Thyroid gland (tissue), 4 donors: ENCODE results near the gene CDH10. TPM values are rescaled to one million over a fixed set of nuclear protein-coding genes. Genes with fewer than 3 reads are reported as not detected.

ENCODE experiments used
- DNase-seq, 2 donors: peaks; one replicate each; pipeline ENCODE4 v3.0.0-alpha.2; 2019
- H3K27ac ChIP-seq, 3 donors: fragments of 200-600 bp; sonication (generic); 1 replicate in 2 of 3; 2 replicates in 1 of 3; pipeline ENCODE4 v1.5.1; 2016 to 2019; ENCODE audit warnings: mild to moderate bottlenecking in 1 of 3, moderate library complexity in 1 of 3
- H3K27me3 ChIP-seq: fragments of 200-600 bp; sonication (generic); one replicate; pipeline ENCODE4 v1.5.1; 2019
- H3K36me3 ChIP-seq, 2 donors: fragments of 200-600 bp; sonication (generic); one replicate each; pipeline ENCODE4 v1.5.1; 2016 to 2019
- H3K4me1 ChIP-seq, 2 donors: fragments of 200-600 bp; sonication (generic); one replicate each; pipeline ENCODE4 v1.5.1; 2017 to 2019
- H3K4me3 ChIP-seq, 3 donors: fragments of 200-600 bp; sonication (generic); replicated peaks in 1 of 3; 1 replicate in 2 of 3; 2 replicates in 1 of 3; pipeline ENCODE4 v1.5.1; 2016; ENCODE audit warnings: mild to moderate bottlenecking in 1 of 3
- H3K9me3 ChIP-seq: fragments of 200-600 bp; sonication (generic); one replicate; pipeline ENCODE4 v1.5.1; 2017
- POLR2A ChIP-seq, 2 donors: fragments of 450-650 bp; IDR thresholded peaks; one replicate each; pipeline ENCODE4 v1.6.1; 2017; ENCODE audit warnings: antibody characterized with exemption in 2 of 2, mild to moderate bottlenecking in 2 of 2, moderate library complexity in 1 of 2
- WGBS, 2 donors: methylation state at CpG; one replicate each; pipeline ENCODE4 v1.1.5; 2017; 5-methylcytosine and 5-hydroxymethylcytosine counted together
- intact Hi-C: fragments of 100-400 bp; cut with DNase I; formaldehyde crosslinking; loops from one replicate; pipeline ENCODE4 v1.15.1; 2023
- total RNA-seq, 4 donors: library from RNA; depleted of rRNA; stranded (reverse); fragments of >200 nt; gene quantifications; one replicate each; pipeline ENCODE4 v1.2.3, GENCODE V29; 2016
- TF ChIP-seq, protein P1 (sequence below), 6 experiments: fragments of 200-600 bp in 3 of 6; fragments of 450-650 bp in 3 of 6; sonication (generic) in 3 of 6; IDR thresholded peaks; one replicate each; pipeline ENCODE4 v1.5.1; 2016 to 2019; ENCODE audit warnings: antibody characterized with exemption in 6 of 6, mild to moderate bottlenecking in 2 of 6, inconsistent platforms in 1 of 6, moderate library complexity in 1 of 6

CDH10 gene
- total RNA-seq, 4 donors from 2014 or later: not detected

DNA sequence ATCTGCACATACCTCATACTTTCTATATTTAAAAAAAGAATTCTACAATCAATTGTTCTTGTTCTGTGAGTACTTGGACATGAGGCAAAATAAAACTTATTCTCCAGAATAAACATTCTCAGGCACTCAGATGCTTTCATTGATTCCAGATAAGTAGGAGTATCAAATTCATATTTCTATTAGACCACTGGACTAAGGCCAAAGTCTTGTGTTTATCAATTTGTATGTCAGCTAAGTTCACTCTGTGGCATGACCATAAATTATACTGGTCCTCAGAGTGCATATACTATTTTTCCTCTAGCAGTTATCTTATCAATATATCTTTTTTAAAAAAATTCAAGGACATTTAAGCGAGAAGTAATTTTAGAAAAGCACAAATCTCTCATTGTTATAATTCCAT, 28.2 kb downstream of the CDH10 start:
- Histone ChIP-seq H3K4me3 (no peak overlapping the region), H3K9me3 (no peaks in the 10 kb centered on the region), H3K27ac (no peak overlapping the region), H3K27me3 (no peaks in the 10 kb centered on the region), H3K36me3 (no peaks in the 10 kb centered on the region), H3K4me1 (no peaks in the 10 kb centered on the region)
- intact Hi-C loops: no loop called here
- 81 to 82% methylated on average over 1 of the region's 1 CpG for WGBS, 2 donors
- no peak for TF ChIP-seq POLR2A (IDR thresholded peaks at IDR 0.05)
- TF ChIP-seq, protein P1, sequence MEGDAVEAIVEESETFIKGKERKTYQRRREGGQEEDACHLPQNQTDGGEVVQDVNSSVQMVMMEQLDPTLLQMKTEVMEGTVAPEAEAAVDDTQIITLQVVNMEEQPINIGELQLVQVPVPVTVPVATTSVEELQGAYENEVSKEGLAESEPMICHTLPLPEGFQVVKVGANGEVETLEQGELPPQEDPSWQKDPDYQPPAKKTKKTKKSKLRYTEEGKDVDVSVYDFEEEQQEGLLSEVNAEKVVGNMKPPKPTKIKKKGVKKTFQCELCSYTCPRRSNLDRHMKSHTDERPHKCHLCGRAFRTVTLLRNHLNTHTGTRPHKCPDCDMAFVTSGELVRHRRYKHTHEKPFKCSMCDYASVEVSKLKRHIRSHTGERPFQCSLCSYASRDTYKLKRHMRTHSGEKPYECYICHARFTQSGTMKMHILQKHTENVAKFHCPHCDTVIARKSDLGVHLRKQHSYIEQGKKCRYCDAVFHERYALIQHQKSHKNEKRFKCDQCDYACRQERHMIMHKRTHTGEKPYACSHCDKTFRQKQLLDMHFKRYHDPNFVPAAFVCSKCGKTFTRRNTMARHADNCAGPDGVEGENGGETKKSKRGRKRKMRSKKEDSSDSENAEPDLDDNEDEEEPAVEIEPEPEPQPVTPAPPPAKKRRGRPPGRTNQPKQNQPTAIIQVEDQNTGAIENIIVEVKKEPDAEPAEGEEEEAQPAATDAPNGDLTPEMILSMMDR (IDR thresholded peaks at IDR 0.05): no peak
- no peak for DNase-seq

DNA sequence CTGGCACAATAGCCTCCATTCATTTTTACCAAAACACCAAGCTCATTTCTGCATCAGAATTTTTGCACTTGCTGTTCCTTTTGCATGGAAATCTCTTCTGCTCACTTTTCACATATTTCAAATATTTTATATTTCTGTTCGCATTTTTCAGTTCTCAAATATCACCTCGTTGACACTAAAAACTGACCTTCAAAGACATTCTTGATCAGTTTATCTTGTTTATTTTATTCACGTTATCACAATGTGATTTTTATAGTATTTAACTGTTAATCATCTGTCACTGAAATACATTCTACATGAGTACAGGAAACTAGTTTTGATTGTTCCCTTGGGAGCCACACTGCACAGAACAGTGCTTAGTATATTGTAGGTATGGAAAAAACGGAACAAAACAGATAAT, 29.6 kb downstream of the CDH10 start:
- H3K27ac ChIP-seq: no peak overlapping the region
- no peaks in the 10 kb centered on the region for H3K4me1 ChIP-seq
- no peaks in the 10 kb centered on the region for H3K36me3 ChIP-seq
- intact Hi-C loops: no loop called here
- TF ChIP-seq POLR2A (IDR thresholded peaks at IDR 0.05): no peak
- TF ChIP-seq, protein P1 (IDR thresholded peaks at IDR 0.05): no peak
- H3K9me3 ChIP-seq: no peaks in the 10 kb centered on the region
- 69 to 76% methylated on average over 4 of the region's 4 CpGs for WGBS, 2 donors
- no peaks in the 10 kb centered on the region for H3K27me3 ChIP-seq
- DNase-seq: no peak
- no peak overlapping the region for H3K4me3 ChIP-seq

DNA sequence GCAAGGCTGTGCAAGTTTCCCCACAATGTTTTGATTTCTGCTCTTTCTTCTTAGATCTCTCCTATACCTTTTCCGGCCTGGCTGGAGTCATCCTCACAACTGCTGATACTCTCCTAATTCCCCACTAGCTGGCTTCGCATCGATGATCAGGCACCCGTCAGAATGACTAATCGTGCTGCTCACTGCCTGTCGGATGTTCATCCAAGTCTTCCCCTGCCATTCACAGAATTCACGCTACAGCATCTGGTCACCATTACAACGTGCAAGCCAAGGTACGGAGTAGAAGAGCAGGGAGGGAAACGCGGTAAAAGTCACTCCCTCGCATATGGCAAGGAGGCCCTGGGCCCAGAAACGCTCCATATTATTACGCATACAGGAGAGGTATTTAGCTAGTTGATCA, 35.1 kb downstream of the CDH10 start:
- WGBS, 2 donors: 91 to 95% methylated on average over 14 of the region's 14 CpGs
- Histone ChIP-seq H3K27ac (no peak overlapping the region), H3K9me3 (no peaks in the 10 kb centered on the region), H3K4me3 (no peak overlapping the region), H3K36me3 (no peaks in the 10 kb centered on the region), H3K4me1 (no peaks in the 10 kb centered on the region), H3K27me3 (no peaks in the 10 kb centered on the region)
- DNase-seq: no peak
- intact Hi-C loops: no loop called here
- TF ChIP-seq POLR2A (IDR thresholded peaks at IDR 0.05): no peak
- TF ChIP-seq, protein P1 (IDR thresholded peaks at IDR 0.05): no peak

DNA sequence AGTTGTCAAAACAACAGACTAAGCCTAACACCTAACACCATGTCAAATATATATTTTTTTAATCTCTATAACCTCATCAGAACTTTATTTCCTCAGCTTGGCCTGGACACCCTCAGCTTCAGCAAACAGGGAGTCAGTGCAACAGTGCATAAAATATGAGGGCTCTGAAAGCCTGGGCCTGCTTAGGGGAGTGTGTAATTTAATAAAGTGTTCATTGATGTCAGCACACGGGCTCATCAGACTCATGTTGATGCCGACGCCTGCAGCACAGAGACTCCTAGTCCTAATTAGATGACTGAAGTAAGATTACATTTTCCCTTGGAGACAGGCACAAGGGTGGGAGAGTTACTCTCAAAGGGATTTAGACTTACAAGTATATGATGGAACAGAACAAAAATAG, 37.8 kb downstream of the CDH10 start:
- no peak overlapping the region for H3K27ac ChIP-seq
- TF ChIP-seq POLR2A (IDR thresholded peaks at IDR 0.05): no peak
- TF ChIP-seq, protein P1 (IDR thresholded peaks at IDR 0.05): no peak
- no peaks in the 10 kb centered on the region for H3K9me3 ChIP-seq
- no peak for DNase-seq
- H3K4me3 ChIP-seq: no peak overlapping the region
- H3K36me3 ChIP-seq: no peaks in the 10 kb centered on the region
- intact Hi-C loops: no loop called here
- H3K27me3 ChIP-seq: no peaks in the 10 kb centered on the region
- 59 to 83% methylated on average over 3 of the region's 3 CpGs for WGBS, 2 donors
- H3K4me1 ChIP-seq: no peaks in the 10 kb centered on the region

DNA sequence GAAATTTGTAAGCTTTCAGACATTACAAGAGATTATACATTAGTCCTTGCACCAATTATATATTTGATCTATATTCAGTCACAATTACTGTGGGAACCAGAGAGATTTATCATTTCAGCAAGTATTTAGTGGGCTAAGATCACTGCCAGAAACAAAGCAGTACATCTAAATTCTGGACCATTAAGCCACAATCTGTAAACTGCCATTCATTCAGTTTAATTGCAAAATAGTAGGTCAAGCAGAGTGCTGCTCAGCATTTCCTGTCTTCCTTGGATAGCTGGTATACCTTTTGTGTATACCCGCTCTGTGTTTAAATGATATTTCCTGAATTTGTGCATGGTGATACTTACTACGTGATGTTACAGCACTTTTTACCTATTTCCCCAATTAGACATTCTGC, 42.6 kb downstream of the CDH10 start:
- TF ChIP-seq, protein P1 (IDR thresholded peaks at IDR 0.05): no peak
- no peak for TF ChIP-seq POLR2A (IDR thresholded peaks at IDR 0.05)
- WGBS, 2 donors: 37 to 71% methylated on average over 2 of the region's 2 CpGs
- H3K9me3 ChIP-seq: no peaks in the 10 kb centered on the region
- DNase-seq: no peak
- H3K4me1 ChIP-seq: no peaks in the 10 kb centered on the region
- no peaks in the 10 kb centered on the region for H3K36me3 ChIP-seq
- no peaks in the 10 kb centered on the region for H3K27me3 ChIP-seq
- H3K4me3 ChIP-seq: no peak overlapping the region
- intact Hi-C loops: no loop called here
- no peak overlapping the region for H3K27ac ChIP-seq
